Thyroid gland (tissue), 4 donors: ENCODE data around the gene CLMN.

Source experiments
- CTCF ChIP-seq, 6 experiments: fragments of 200-600 bp in 3 of 6; fragments of 450-650 bp in 3 of 6; sonication (generic) in 3 of 6; IDR thresholded peaks; one replicate each; pipeline ENCODE4 v1.5.1; 2016 to 2019; ENCODE audit warnings: antibody characterized with exemption in 6 of 6, mild to moderate bottlenecking in 2 of 6, inconsistent platforms in 1 of 6, moderate library complexity in 1 of 6
- POLR2A ChIP-seq, 2 donors: fragments of 450-650 bp; IDR thresholded peaks; one replicate each; pipeline ENCODE4 v1.6.1; 2017; ENCODE audit warnings: antibody characterized with exemption in 2 of 2, mild to moderate bottlenecking in 2 of 2, moderate library complexity in 1 of 2

GRCh38 chr14:95143808-95144620, 175.7 kb downstream of the CLMN start:
- TF ChIP-seq CTCF (IDR thresholded peaks at IDR 0.05) (no peak), POLR2A (IDR thresholded peaks at IDR 0.05) (no peak)
